GM19193 (cell line): ENCODE data around the gene OSBPL10.

Experiments used
- POLR2A ChIP-seq: IDR thresholded peaks from 4 replicates; pipeline ENCODE4 v1.6.1; 2011; ENCODE audit not compliant: insufficient read depth, insufficient read length; ENCODE audit errors: extremely low read depth

OSBPL10 gene

GRCh38 chr3:31876331-31876730 lies 104.7 kb downstream of the OSBPL10 start:
- TF ChIP-seq POLR2A: no peak

- no peak for TF ChIP-seq POLR2A
Observed at GRCh38 chr3:31875437-31875836, 105.6 kb downstream of the OSBPL10 start.

DNA sequence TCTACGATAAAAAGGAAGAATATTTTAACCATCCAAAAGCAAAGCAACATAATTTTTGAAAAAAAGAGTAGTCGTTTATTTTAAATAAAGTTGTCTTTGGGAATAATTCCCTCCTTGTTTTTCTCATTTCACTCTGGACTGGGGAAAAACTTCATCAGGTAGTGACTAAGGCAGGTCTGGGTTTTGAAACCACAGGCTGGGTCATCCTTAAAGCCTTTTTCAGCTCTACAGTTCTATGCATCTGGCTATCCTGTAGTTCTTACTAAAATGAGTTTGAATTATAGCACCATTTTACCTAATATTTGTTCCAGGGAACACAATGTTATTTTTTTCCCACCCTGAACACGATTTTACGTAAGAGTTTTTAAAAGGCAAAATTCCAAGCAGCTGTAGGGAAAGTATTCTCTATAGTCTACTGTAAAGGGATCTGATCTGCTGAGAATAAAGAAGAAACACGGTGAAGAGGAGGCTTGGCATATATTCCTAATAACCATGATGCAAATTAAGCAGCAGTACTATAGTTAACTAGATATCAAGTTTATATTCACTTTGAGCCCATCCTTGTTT lies 107.7 kb downstream of the OSBPL10 start:
- TF ChIP-seq POLR2A: no peak

DNA sequence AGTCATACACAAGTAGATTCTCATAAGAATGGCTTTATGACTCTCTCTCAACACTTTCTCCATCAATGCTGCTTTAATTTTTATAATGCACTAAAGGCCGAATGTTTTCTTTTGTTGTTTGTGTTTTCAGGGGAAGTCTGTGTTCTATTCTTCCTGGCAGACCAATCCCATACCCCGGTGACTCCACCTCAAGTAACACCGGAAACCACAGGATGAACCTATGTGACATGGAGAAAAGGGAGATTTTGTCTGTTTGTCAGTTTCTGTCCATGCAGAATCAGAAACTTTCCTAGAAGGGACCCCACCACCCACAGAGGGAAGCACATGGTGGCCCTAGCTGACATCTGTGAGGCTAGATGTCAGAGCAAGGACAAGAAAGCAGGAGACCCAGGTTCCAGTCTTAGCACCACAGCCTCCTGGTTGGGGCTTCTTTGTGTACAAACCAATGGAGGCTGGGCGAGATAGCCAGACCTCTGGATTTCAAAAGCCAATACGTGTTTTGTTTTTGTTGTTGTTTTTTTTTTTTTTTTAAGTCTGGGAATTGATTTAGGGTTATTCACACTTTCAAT lies 109.0 kb downstream of the OSBPL10 start:
- no peak for TF ChIP-seq POLR2A

- no peak for TF ChIP-seq POLR2A
Observed at GRCh38 chr3:31868236-31868635, 112.8 kb downstream of the OSBPL10 start.

GRCh38 chr3:31862666-31863279 lies 118.3 kb downstream of the OSBPL10 start:
- TF ChIP-seq POLR2A: no peak

DNA sequence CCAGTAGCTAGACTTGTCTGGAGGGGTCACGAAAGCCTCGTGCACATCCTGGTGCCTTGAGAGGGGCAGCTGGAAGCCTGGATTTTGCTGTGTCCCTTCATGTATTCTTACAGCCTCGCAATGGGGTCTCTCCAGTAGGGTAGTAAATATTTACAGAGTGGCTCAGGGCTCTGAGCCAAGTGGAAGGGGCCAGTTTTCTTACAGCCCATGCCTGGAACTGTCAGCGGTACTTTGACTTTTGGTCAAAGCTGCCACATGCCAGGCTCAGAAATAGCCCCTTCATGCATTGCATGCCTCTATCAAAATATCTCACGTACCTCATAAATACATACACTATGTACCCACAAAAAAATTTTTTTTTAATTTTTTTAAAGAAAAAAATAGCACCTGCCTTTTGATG lies 119.2 kb downstream of the OSBPL10 start:
- no peak for TF ChIP-seq POLR2A

DNA sequence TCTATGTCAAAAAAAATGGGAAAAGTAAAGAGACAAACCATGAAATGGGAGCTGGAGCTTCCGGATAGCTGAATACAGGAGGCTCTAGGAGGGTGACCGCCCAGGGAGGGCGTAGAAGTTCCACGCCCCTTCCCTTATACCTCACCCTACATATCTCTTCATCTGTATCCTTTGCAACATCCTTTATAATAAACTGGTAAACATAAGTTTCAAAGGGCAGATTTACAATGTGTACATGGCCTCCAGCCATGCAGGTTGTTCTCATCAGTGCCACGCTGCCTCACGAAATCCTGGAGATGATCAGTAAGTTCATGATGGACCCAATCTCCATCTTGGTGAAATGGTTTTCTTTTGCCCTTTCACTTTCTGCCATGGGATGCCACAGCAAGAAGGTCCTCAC lies 121.8 kb downstream of the OSBPL10 start:
- TF ChIP-seq POLR2A: no peak

- TF ChIP-seq POLR2A: no peak
Observed at GRCh38 chr3:31858439-31858838, 122.6 kb downstream of the OSBPL10 start.

DNA sequence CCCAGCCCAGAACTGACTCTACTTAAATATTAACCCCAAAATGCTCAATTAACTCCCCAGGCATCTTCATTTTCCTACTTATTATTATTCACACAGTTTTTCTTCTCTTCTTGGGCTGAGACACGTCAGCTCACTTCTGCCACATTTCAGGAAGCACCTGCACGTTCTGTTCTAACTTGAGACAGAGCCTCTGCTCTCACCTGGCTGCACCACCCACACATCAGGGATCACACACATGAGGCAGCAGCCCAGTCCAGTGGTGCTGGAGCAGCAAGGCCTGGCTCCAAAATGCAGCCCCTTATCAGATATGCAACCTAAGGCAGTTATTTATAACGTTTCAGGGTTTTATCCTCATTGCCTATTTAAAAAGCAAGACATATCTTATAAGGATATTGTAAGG lies 127.5 kb downstream of the OSBPL10 start:
- no peak for TF ChIP-seq POLR2A

DNA sequence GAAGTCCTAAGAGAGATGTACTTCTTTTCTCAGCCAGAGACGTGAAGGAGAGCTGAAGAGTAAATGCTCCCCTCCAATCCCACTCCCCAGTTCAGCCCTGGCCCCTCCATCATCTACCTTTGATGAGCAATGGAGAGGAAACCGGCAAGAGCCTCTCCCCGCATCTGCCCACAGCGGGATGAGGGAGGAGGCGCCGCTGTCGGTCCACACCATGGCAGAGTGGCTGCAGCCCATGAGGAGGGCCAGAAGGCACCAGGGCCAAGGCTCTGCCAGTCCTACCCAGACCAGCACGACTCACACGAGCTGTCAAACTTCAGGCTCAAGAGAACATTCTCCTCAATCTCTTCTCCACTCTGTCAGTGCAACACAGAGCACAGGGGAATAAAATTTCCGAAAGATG lies 129.8 kb downstream of the OSBPL10 start:
- TF ChIP-seq POLR2A: no peak

DNA sequence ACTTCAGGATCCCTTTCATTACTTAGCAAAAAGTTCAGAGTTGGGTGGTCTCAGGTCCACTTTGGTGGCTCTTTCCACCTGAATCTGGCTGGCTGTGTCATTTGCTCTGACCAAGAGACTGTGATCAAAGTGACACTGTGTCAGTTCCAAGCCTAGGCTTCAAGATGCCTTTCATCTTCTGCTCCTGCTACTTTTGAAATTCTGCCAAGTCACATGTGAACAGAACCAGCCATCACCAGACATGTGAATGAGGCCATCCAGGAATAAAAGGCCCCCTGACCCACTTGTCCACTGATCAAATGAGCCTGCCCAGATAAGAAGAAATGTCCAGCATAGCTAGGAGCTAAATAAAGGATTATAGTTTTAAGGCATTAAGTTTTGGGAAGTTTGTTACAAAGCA lies 132.2 kb downstream of the OSBPL10 start:
- TF ChIP-seq POLR2A: no peak

GRCh38 chr3:31848163-31848818 lies 132.8 kb downstream of the OSBPL10 start:
- no peak for TF ChIP-seq POLR2A

GRCh38 chr3:31847760-31848159 lies 133.3 kb downstream of the OSBPL10 start:
- no peak for TF ChIP-seq POLR2A

DNA sequence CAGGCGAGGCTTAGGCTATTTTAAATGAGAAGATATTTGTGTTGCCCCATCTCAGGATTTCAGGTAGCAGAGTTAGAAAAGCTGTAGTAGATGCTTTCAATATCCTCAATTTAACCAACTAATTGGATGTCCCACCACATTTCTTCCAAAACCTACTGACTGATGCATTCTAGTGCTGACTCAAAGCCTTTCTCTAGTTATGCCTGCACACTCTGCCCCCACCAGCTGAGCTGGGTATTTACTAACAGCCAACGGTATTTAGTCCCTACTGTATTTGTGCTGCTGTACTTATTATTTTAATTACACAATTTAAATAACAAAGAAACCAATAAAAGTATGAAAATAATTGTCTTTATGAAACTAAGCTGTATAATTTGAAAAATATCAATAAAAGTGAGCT lies 139.5 kb downstream of the OSBPL10 start:
- no peak for TF ChIP-seq POLR2A

GRCh38 chr3:31840252-31840651 lies 140.8 kb downstream of the OSBPL10 start:
- TF ChIP-seq POLR2A: no peak
